SKM-1 treated with dmso at 0.1 percent for 144 hours (cell line): Measurements from ENCODE around the gene PRKAG1.

ENCODE experiments used
- DNase-seq: peaks from one replicate; lab custom pipeline; 2025; ENCODE audit not compliant: unreplicated experiment; lab: John Stamatoyannopoulos, UW

The PRKAG1 gene

DNA sequence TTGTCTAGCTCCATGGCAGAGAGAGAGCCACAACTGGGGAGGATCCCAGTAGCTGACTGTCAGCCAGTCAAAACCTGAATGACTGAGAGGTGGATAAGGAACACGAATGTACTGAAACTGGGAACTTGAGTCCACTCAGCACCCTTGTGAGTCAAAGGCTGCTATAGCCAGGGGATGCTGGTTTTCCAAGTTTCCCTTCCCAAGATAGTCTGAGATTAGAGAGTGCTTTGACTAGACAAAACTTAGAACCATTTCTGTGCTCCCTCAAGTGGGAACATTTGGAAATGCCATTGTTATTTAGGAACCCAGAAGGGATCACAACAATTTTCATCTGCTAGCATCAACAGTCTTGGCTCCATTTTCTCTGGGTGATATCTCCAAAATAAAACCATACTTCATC, 4.0 kb downstream of the PRKAG1 start:
- no peak for DNase-seq

DNA sequence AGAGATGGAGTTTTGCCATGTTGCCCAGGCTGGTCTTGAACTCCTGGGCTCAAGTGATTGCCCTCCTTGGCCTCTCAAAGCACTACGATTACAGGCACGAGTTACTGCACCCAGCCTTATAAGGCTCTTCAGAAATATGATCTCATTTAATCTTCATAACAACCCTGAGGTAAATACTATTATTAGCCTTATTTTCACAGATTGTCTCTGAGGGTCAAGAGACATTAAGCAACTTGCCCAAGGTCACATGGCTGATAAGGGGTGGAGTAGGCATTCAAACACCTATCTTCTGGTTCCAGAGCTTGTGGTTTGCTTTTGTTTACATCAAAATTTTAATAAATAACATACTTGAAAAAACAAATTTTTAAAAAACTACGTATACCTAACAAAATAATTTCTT, 5.1 kb downstream of the PRKAG1 start:
- DNase-seq, result no peak

DNA sequence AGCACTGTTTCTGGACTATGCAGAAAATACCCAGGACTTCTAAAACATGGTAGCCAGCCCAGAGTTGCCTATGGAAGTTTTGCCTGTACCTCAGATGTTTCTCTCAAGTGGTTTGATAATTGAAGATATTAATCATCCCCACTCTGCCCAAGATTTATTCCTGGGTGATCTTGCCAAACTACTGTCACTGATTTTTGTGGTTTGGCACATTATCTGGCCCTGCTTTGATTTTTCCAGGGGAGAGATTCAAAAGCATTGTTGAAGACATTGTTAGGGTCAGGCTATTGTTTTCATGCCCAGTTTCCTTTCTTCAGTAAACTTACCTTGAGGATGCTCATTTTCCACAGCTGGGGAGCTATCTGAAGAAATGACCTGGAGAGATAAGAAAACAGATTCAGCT, 5.8 kb downstream of the PRKAG1 start:
- DNase-seq, result no peak

DNA sequence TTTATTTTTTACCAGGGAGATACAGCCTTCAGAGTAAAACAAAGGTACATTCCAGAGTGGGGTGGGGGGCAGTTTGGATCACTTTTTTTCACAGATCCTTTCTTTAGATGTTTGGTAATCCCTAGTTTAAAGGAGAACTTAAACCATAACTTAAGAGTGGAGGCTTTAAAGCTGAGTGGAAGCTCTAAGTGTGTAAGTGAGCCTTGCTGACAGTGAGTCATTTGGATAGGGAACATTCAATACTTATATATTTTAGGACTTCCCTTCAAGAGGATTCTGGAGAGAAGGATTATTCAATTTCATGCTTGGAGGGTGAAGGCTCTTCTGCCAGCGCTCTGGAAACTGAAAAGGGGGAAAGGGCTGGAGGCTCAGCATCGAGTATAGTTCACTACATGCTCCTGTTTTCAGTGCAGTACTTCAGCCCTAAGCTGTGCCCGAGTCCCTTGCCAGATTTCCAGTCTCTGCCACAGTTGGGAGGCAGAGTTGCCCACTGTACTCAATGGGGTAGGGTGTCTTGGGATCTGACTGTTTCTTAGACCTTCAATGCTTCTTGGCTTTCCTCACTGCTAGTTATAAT, 8.4 kb downstream of the PRKAG1 start:
- no peak for DNase-seq

DNA sequence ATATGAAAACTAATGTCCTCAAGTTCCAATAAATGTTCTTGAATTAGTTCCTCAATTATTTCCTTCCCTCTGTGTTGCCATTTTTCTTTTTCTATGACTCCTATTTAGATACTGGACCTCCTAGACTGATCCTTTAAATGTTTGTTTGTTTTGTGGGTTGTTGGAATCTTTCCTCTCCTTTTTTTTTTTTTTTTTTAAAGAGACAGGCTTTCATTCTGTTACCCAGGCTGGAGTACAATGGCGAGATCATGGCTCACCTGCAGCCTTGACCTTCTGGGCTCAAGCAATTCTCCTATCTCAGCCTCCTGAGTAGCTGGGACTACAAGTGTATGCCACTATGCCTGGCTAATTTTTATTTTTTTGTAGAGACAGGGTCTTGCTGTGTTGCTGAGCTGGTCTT, 9.6 kb downstream of the PRKAG1 start:
- no peak for DNase-seq

- DNase-seq, result no peak
Observed at GRCh38 chr12:49000346-49000745, 18.2 kb downstream of the PRKAG1 start.

DNA sequence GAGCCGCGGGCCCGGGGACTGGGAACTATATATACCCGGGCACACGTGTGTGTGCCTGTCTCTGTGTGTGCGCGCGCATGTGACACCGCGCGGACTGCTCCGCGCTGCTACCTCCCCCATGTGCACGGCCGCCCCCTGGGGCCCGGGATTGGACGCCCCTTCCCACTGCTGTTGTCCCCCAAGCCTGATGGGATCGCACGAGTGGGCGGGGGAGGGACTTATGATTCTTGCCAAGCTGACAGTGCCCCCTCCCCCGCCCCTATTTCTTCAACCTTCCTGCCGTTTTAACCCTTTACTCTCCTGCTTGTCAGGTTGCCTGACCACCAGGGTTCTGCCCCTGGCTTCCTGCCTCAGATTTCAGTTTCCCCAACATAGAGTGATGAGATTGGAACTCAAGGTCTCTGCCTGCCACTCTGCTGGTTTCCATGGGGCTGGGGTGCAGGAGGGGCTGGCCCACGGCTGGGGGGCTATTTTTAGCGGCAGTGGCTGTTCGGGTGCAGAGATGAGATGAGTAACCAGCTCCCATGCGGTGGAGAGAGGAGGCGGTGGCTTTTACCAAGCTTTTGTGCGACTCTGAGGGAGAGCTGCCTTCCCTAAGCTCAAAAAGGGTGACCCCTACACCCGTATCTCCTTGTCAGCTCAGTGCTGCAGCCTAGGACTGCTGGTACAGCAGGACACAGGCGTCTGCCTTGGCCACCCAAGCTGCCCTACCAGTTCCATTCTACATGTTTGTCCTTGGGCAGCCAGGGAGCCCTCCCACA, 19.0 kb downstream of the PRKAG1 start, which contains the start of gene DDN:
Gene DDN, minus strand, starts transcription at position 5 of the 761 bp plus-strand sequence. CDS start 88 bp downstream, outside the sequence.
- DNase-seq, result no peak

GRCh38 chr12:48998497-48999353, 19.9 kb downstream of the PRKAG1 start:
- no peak for DNase-seq

DNA sequence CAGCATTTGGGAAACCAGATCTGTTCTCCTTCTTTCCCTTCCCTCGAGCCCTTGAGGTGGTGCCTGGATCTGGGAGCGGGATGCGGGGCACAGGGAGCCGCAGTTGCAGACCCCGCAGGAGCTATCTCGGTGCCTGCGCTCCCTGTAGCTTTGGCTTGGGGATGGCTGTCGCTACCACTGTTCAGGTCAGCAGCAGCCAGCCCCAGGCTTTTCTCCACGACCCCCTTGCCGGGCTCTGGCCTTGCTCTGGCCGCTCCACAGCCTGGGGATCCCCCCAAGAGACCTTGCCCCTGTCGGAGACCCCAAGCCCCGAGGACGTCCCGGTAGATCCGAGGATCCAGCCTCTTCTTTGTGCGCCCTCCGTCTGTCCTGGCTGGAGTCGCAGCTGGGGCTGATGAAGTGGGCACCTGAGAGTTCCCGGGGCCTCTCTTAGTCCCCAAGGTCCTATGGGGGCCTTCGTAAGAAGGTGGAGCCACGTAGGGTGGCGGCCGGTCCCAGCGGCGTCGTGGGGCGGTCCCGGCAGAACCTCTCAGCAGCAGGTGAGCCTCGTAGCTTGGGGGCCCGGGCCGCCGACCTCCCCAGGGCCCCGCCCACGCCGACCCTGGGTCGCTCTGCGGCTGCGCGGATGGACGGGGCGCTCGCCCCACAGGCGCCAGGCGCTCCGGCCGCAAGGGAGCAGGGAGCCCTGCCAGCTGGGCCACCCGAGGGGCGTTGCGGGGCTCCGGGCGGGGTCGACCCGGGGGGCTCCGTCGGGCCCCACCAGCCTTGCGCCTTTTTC, 20.7 kb downstream of the PRKAG1 start:
- no peak for DNase-seq

- no peak for DNase-seq
Observed at GRCh38 chr12:48996794-48997718, 21.5 kb downstream of the PRKAG1 start.

DNA sequence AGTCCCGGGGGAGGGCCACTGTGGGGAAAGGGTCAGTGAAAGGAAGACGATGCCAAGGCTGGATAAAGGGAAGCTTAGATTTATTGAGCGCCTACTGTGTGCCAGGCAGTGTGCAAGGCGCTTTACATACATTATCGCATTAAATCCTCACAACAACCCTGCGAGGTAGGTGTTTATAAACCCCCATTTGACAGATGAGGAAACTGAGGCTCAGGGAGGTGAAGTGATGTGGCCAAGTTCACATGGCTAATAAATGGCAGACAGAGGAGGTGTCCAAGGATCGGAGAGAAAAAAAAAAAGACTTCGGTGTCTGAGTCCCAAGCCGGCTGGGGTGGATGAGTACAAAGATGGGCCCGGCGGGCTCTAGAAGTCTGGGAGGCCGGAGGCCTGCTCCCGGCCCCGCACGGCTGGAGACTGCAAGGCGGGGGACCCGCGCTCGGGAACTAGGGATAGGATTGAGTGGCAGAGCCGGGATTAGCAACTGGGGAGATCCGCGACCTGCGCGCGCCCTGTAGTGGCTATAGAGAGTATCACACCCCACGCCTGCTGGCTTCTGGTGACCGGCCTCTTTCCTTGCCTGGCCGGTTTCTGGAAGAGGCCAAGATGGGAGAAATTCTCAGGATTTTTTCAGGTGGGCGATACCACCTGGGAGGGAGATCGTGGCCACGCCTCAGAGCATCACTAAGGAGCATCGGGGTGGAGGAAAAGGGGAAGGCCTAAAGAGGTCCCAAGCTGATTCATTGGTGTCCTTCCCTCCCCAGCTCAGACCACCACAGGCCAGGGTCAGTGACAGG, 23.3 kb downstream of the PRKAG1 start:
- no peak for DNase-seq

DNA sequence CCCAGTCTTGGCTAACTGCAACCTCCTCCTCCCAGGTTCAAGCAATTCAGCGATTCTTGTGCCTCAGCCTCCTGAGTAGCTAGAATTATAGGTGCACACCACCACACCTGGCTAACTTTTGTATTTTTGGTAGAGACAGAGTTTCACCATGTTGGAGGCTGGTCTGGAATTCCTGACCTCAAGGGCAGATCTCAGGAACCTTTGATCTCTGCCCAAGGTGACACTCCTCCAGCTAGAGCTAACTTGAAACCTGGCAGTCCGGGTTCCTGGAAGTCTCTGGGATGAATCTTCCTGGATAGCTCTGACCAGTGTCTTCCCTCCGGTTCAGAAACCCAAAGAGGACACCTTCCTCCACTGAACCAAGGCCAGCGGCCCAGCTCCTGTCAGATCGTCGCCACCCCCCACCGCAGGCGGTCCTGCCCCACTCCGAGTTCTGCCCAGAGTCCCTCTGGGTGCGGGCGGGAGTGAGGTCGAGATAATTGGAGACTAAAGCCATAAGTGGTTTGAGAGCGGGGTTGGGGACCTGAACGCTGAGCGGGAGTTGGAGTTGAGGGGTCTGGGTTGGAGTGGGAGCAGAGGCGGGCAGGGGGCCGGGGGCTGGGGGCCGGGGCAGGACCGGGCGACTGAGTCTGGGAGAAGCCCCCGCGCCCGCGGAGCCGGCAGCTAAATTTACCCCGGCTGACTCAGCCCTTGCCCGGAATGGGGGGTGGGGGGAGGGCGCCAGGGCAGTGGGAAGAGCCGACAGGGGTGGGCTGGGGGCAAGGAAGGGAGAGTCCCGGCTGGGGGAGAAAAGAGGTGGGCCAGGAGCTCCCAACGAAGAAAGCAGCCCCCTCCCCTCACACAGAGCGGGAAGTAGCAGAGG, 24.1 kb downstream of the PRKAG1 start:
- DNase-seq, result no peak

- no peak for DNase-seq
Observed at GRCh38 chr12:48993787-48994186, 24.8 kb downstream of the PRKAG1 start.

DNA sequence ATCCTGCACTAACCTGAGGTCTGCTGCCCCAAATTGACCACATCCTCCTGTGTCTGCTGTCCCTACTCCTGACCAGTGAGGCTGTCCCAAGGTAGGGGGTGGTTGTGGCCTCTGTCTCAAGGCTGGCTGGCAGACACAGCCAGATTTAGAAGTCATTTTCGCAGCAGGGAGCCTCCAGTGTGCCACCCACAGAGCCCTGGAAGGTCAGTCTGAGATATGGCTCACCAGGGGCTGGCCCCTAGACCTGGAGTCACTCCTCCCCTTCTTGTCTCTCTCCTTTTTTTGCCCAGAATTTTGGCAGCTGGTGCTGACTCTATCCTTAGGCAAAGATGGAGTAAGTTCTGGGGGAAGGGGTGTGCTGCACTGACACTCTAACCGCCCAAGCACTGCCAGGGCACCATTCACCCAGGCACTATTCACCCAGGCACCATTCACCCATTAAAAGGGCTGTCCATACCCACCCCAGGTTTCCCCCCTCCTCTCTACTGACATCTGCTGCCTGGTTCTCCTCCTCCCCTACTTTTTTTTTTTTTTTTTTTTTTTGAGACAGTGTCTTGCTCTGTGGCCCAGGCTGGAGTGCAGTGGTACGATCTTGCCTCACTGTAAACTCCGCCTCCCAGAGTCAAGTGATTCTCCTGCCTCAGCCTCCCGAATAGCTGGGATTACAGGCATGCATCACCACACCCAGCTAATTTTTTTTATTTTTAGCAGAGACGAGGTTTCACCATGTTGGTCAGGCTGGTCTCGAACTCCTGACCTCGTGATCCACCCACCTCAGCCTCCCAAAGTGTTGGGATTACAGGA, 27.1 kb downstream of the PRKAG1 start:
- DNase-seq, result no peak

DNA sequence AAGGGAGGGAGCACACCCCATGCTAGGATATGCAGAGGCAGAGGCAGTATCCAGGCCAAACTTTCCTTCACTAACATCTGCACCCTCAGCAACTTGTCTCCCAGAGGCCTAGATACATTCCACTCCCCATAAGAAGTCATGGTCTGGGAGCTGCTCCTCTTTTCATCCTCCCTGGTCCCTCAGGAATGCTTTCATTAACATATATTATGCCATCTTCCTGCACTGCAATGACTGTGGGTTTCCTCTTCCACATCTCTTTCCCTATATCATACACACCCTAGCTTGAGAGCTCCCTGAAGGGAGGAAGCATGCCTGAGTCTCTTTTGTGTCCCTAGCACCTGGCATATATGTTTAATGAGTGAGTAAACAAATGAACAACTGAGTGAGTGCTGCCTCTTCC, 28.0 kb downstream of the PRKAG1 start:
- DNase-seq, result no peak

DNA sequence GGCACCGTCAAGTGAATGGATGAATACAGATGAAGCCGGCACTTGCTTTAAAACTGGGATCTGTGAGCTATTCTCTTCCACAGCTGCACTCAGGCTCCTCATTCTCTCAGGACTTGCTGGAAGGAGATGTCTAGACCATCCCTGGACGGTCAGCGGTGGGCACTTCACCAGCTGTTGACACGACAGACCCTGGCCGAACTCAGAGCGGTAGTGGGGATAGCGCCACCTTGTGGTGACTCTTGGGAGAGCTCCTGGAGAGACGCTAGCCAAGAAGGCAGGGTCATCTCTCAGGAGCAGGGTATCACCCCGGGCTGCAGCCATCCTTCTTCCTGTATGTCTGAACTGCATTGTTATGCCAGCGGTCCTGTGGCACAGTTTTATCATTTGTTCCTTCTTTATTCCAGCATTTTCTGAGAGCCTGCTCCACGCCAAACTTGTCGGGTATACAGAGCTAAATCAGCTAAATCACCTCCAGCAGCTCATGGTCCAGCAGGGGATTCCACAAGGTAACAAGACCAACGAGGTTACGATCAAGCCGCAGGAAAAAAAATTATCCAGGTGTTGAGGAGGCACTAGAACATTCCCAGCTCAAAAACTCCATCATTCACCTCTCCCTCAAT, 30.4 kb downstream of the PRKAG1 start:
- DNase-seq, result peak; percentile 12

GRCh38 chr12:48986720-48987291, 31.8 kb downstream of the PRKAG1 start:
- DNase-seq, result no peak
